ENCODE results near the gene TAF5.

GRCh38 chr10:103428989-103429643 lies 61.3 kb downstream of the TAF5 start:
- no peak for TF ChIP-seq CTCF (IDR thresholded peaks at IDR 0.05)
- TF ChIP-seq POLR2A (IDR thresholded peaks at IDR 0.05): no peak

Data from testis (tissue), 2 donors.